HepG2 (cell line): ENCODE data around the gene CYP17A1. TPM values are rescaled to one million over a fixed set of nuclear protein-coding genes. Genes with fewer than 3 reads are reported as not detected.

ENCODE experiments used
- ADNP ChIP-seq: sonication (generic); formaldehyde crosslinking; IDR thresholded peaks from 2 replicates; pipeline ENCODE4 v1.4.0; 2020; ENCODE audit warnings: missing genetic modification reagents
- ATF7-NPFF ChIP-seq: sonication (generic); formaldehyde crosslinking; IDR thresholded peaks from 2 replicates; pipeline ENCODE4 v1.8.1; 2023; ENCODE audit warnings: mild to moderate bottlenecking, low read depth, missing genetic modification reagents, moderate library complexity
- CBX5 ChIP-seq: sonication (generic); formaldehyde crosslinking; IDR thresholded peaks from 2 replicates; pipeline ENCODE4 v1.4.0; 2020; ENCODE audit warnings: missing genetic modification reagents, borderline replicate concordance
- CTCF ChIP-seq: sonication (generic); formaldehyde crosslinking; IDR thresholded peaks from 2 replicates; pipeline ENCODE4 v1.5.0; 2020; ENCODE audit warnings: mild to moderate bottlenecking, missing genetic modification reagents, moderate library complexity
- FOXC1 ChIP-seq: sonication (generic); formaldehyde crosslinking; IDR thresholded peaks from 2 replicates; pipeline ENCODE4 v1.8.0; 2022; ENCODE audit warnings: mild to moderate bottlenecking, missing genetic modification reagents, borderline replicate concordance
- LRRFIP1 ChIP-seq: sonication (generic); formaldehyde crosslinking; conservative IDR thresholded peaks from 2 replicates; pipeline ENCODE4 v1.4.0; 2020; ENCODE audit warnings: missing genetic modification reagents
- MED1 ChIP-seq: sonication (generic); formaldehyde crosslinking; IDR thresholded peaks from 2 replicates; pipeline ENCODE4 v1.4.0; 2020; ENCODE audit warnings: missing genetic modification reagents
- NCOR1 ChIP-seq: fragments of 200-600 bp; sonication (generic); IDR thresholded peaks from 2 replicates; pipeline ENCODE4 v1.7.0; 2017; ENCODE audit warnings: antibody characterized with exemption, low read length, borderline replicate concordance
- PATZ1 ChIP-seq: sonication (generic); formaldehyde crosslinking; IDR thresholded peaks from 2 replicates; pipeline ENCODE4 v1.4.0; 2020; ENCODE audit warnings: missing genetic modification reagents
- RARG ChIP-seq: sonication (generic); formaldehyde crosslinking; IDR thresholded peaks from 2 replicates; pipeline ENCODE4 v1.4.0; 2020; ENCODE audit warnings: low read depth, mild to moderate bottlenecking, missing genetic modification reagents
- SAP130 ChIP-seq: IDR thresholded peaks from 2 replicates; pipeline ENCODE4 v1.6.1; 2016; ENCODE audit warnings: low read depth
- SMC3 ChIP-seq: IDR thresholded peaks from 2 replicates; pipeline ENCODE4 v1.6.1; 2011; ENCODE audit warnings: low read length, improper control_type of control experiment
- SMYD3 ChIP-seq: sonication (generic); formaldehyde crosslinking; IDR thresholded peaks from 2 replicates; pipeline ENCODE4 v1.8.1; 2023; ENCODE audit warnings: mild to moderate bottlenecking, missing genetic modification reagents
- SOX13 ChIP-seq, 3 experiments: fragments of 450-650 bp in 1 of 3; sonication (generic) in 1 of 3; formaldehyde crosslinking in 1 of 3; IDR thresholded peaks in 2 of 3; conservative IDR thresholded peaks in 1 of 3; 2 replicates each; pipeline versions ENCODE4 v1.5.0 to v1.6.1; 2016 to 2020; ENCODE audit warnings: antibody characterized with exemption in 1 of 3, mild to moderate bottlenecking in 1 of 3, missing compliant biosample characterization in 1 of 3, missing genetic modification reagents in 1 of 3, moderate library complexity in 1 of 3
- SOX6 ChIP-seq, 2 experiments: fragments of 450-650 bp in 1 of 2; sonication (generic) in 1 of 2; formaldehyde crosslinking in 1 of 2; IDR thresholded peaks; 2 replicates each; pipeline versions ENCODE4 v1.4.0 to v1.6.1; 2017 to 2020; ENCODE audit warnings: antibody characterized with exemption in 1 of 2, mild to moderate bottlenecking in 1 of 2, missing genetic modification reagents in 1 of 2
- SPEN ChIP-seq: sonication (generic); formaldehyde crosslinking; IDR thresholded peaks from 2 replicates; pipeline ENCODE4 v1.5.1; 2020; ENCODE audit warnings: low read depth, mild to moderate bottlenecking, missing genetic modification reagents
- YY1 ChIP-seq: IDR thresholded peaks from 2 replicates; pipeline ENCODE4 v1.6.1; 2011; ENCODE audit warnings: low read length, low read depth, moderate library complexity, mild to moderate bottlenecking; ENCODE audit not compliant: insufficient read depth, insufficient replicate concordance
- ZNF180 ChIP-seq: sonication (generic); formaldehyde crosslinking; IDR thresholded peaks from 2 replicates; pipeline ENCODE4 v1.4.0; 2020; ENCODE audit warnings: low read depth, missing genetic modification reagents, borderline replicate concordance
- ZNF549 ChIP-seq: sonication (generic); formaldehyde crosslinking; IDR thresholded peaks from 2 replicates; pipeline ENCODE4 v1.5.0; 2020; ENCODE audit warnings: missing genetic modification reagents
- ZNF576 ChIP-seq: sonication (generic); formaldehyde crosslinking; IDR thresholded peaks from 2 replicates; pipeline ENCODE4 v1.4.0; 2020; ENCODE audit warnings: mild to moderate bottlenecking, missing genetic modification reagents
- ZNF607 ChIP-seq: sonication (generic); formaldehyde crosslinking; IDR thresholded peaks from 2 replicates; pipeline ENCODE4 v1.5.1; 2020; ENCODE audit warnings: missing genetic modification reagents, mild to moderate bottlenecking, borderline replicate concordance
- ZSCAN25 ChIP-seq: sonication (generic); formaldehyde crosslinking; IDR thresholded peaks from 2 replicates; pipeline ENCODE4 v1.8.0; 2022; ENCODE audit warnings: mild to moderate bottlenecking, missing genetic modification reagents
- polyA plus RNA-seq, 8 experiments: library from polyadenylated mRNA; depleted of rRNA in 3 of 8; stranded (reverse) in 7 of 8; unstranded in 1 of 8; fragments of >200 nt; fragmentation: Illumina TruSeq in 4 of 8; extraction: Trizol in 4 of 8; gene quantifications; 2 replicates each; pipeline versions ENCODE4 v1.2.1 to v1.2.3, GENCODE V29; 2011 to 2016; ENCODE audit warnings: low read depth in 4 of 8, missing spikeins in 1 of 8, mixed read lengths in 1 of 8; ENCODE audit not compliant: insufficient read depth in 1 of 8
- total RNA-seq, 5 experiments: library from RNA; depleted of rRNA; stranded (reverse); fragments of >200 nt; fragmentation: Illumina TruSeq; extraction: Trizol; gene quantifications; 2 replicates each; pipeline ENCODE4 v1.2.3, GENCODE V29; 2016; ENCODE audit warnings: low read depth in 1 of 5

CYP17A1 gene
- total and polyA plus RNA-seq, 2 of the 13 experiments (the other 11 are each of a cell fraction or from before 2014, with no cell fraction given): 0.13 to 1.1 TPM

- TF ChIP-seq CBX5 (CRISPR knock-in tag): no peak
- no peak for TF ChIP-seq ZNF180 (CRISPR knock-in tag)
- no peak for TF ChIP-seq LRRFIP1
- TF ChIP-seq RARG (CRISPR knock-in tag): no peak
- no peak for TF ChIP-seq ZNF549
- no peak for TF ChIP-seq ZNF607 (CRISPR knock-in tag)
- TF ChIP-seq SMC3: peak; percentile 95
- TF ChIP-seq ZSCAN25 (CRISPR knock-in tag): no peak
- no peak for TF ChIP-seq SMYD3
- no peak for TF ChIP-seq SOX13 (IDR thresholded peaks at IDR 0.05)
- TF ChIP-seq SOX13 (CRISPR knock-in tag; conservative IDR thresholded peaks at IDR 0.05 in 1 of 2, IDR thresholded peaks at IDR 0.05 in 1 of 2): no peak
- TF ChIP-seq SOX6 (IDR thresholded peaks at IDR 0.05): no peak
- TF ChIP-seq SOX6 (CRISPR knock-in tag; IDR thresholded peaks at IDR 0.05): 0 out of 2 replicates have a peak, but pooled peaks have one; percentile 34
- no peak; the same call in 1 of the 2 replicates for TF ChIP-seq SAP130
- peak; percentile 98 for TF ChIP-seq CTCF
- no peak for TF ChIP-seq SPEN
- no peak for TF ChIP-seq ADNP (CRISPR knock-in tag)
- TF ChIP-seq FOXC1 (CRISPR knock-in tag): no peak; the same call in 1 of the 2 replicates
- TF ChIP-seq YY1: no peak
- no peak for TF ChIP-seq ATF7-NPFF (CRISPR knock-in tag)
- TF ChIP-seq NCOR1: no peak
- TF ChIP-seq MED1 (CRISPR knock-in tag): no peak
- TF ChIP-seq PATZ1 (CRISPR knock-in tag): peak; percentile 36; the same call in 1 of the 2 replicates
- no peak for TF ChIP-seq ZNF576 (CRISPR knock-in tag)
These were observed 2.2 kb downstream of the CYP17A1 start (continued) for GRCh38 chr10:102835007-102835482.
